SK-N-SH treated with all-trans-retinoic acid at 6 μM for 48 hours (cell line): ENCODE results near the gene GTF2E1.
A peak's percentile ranks its signal among the peaks of the same experiment; 100 is the strongest.

Experiments
- ATAC-seq: fragments of 200-7000 bp; cut with Tn5 transposase; 3 replicates; pipeline ENCODE4 v1.9.1; 2020; ENCODE audit warnings: mild to moderate bottlenecking, moderate library complexity
- ARNTL ChIP-seq: fragments of 450-650 bp; formaldehyde crosslinking; IDR thresholded peaks from 2 replicates; pipeline ENCODE4 v1.5.0; 2020; ENCODE audit warnings: low read depth, mild to moderate bottlenecking, moderate library complexity, borderline replicate concordance
- BACH2 ChIP-seq: fragments of 250-450 bp; sonication (Bioruptor Pico); IDR thresholded peaks from 2 replicates; pipeline ENCODE4 v1.9.0; 2021; ENCODE audit warnings: mild to moderate bottlenecking, borderline replicate concordance
- CSDC2 ChIP-seq: fragments of 250-450 bp; sonication (Bioruptor Pico); IDR thresholded peaks from 2 replicates; pipeline ENCODE4 v1.5.0; 2020; ENCODE audit warnings: mild to moderate bottlenecking, moderate library complexity
- ISL1 ChIP-seq: fragments of 250-450 bp; sonication (Bioruptor Pico); IDR thresholded peaks from 2 replicates; pipeline ENCODE4 v2.1.2; 2022; ENCODE audit warnings: mild to moderate bottlenecking, moderate library complexity
- OSR1 ChIP-seq: fragments of 250-450 bp; sonication (Bioruptor Pico); IDR thresholded peaks from 2 replicates; pipeline ENCODE4 v1.8.0; 2022; ENCODE audit warnings: moderate library complexity, mild to moderate bottlenecking, inconsistent platforms
- PPARA ChIP-seq: fragments of 250-450 bp; sonication (Bioruptor Pico); IDR thresholded peaks from 2 replicates; pipeline ENCODE4 v1.5.0; 2020; ENCODE audit warnings: mild to moderate bottlenecking, borderline replicate concordance
- SNAI2 ChIP-seq: fragments of 250-450 bp; sonication (Bioruptor Pico); IDR thresholded peaks from 2 replicates; pipeline ENCODE4 v1.5.0; 2020; ENCODE audit warnings: mild to moderate bottlenecking, moderate library complexity
- TCF4 ChIP-seq: fragments of 250-450 bp; sonication (Bioruptor Pico); IDR thresholded peaks from 2 replicates; pipeline ENCODE4 v1.8.0; 2021; ENCODE audit warnings: mild to moderate bottlenecking, moderate library complexity, borderline replicate concordance
- TOX ChIP-seq: fragments of 250-450 bp; sonication (Bioruptor Pico); IDR thresholded peaks from 2 replicates; pipeline ENCODE4 v1.8.0; 2021; ENCODE audit warnings: mild to moderate bottlenecking, moderate library complexity, borderline replicate concordance
- ZC3H10 ChIP-seq: fragments of 250-450 bp; sonication (Bioruptor Pico); IDR thresholded peaks from 2 replicates; pipeline ENCODE4 v1.5.1; 2021; ENCODE audit warnings: mild to moderate bottlenecking, moderate library complexity
- ZFP30 ChIP-seq: fragments of 450-650 bp; formaldehyde crosslinking; IDR thresholded peaks from 2 replicates; pipeline ENCODE4 v1.5.0; 2022; ENCODE audit warnings: mild to moderate bottlenecking, moderate library complexity
- ZNF565 ChIP-seq: fragments of 450-650 bp; formaldehyde crosslinking; conservative IDR thresholded peaks from 2 replicates; pipeline ENCODE4 v1.5.0; 2020; ENCODE audit warnings: low read depth, mild to moderate bottlenecking, moderate library complexity
- TF ChIP-seq, protein P1 (sequence below): fragments of 250-450 bp; sonication (Bioruptor Pico); IDR thresholded peaks from 2 replicates; pipeline ENCODE4 v1.5.1; 2021; ENCODE audit warnings: mild to moderate bottlenecking, moderate library complexity
- TF ChIP-seq, protein P2 (sequence below): fragments of 250-450 bp; sonication (Bioruptor Pico); IDR thresholded peaks from 2 replicates; pipeline ENCODE4 v1.8.0; 2021; ENCODE audit warnings: low read depth, mild to moderate bottlenecking, moderate library complexity, borderline replicate concordance
- TF ChIP-seq, protein P3 (sequence below): fragments of 250-450 bp; sonication (Bioruptor Pico); IDR thresholded peaks from 2 replicates; pipeline ENCODE4 v1.8.0; 2020; ENCODE audit warnings: mild to moderate bottlenecking, moderate library complexity, borderline replicate concordance
- TF ChIP-seq, protein P4 (sequence below): fragments of 250-450 bp; sonication (Bioruptor Pico); IDR thresholded peaks from 2 replicates; pipeline ENCODE4 v1.5.0; 2020; ENCODE audit warnings: mild to moderate bottlenecking, moderate library complexity

Gene GTF2E1

DNA sequence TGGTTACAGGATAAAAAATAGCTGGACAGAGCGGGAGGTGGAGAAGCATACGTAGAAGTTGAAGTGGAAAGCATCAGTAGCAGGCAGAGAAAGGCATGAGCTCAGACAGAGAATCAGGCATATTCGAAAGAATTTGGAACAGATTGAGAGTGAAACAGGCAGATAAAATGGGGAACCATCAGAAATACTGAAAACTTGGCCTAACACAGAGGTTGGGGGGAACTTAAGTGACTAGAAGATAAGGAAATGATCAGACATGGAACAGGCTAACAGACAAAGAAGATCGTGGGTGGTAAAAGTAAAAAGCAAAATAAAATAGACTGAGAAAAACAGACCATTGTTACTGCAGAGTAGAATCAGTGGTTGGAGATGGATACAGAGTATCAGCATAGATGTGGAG lies 32.9 kb downstream of the GTF2E1 start (continued):
- TF ChIP-seq, protein P1, sequence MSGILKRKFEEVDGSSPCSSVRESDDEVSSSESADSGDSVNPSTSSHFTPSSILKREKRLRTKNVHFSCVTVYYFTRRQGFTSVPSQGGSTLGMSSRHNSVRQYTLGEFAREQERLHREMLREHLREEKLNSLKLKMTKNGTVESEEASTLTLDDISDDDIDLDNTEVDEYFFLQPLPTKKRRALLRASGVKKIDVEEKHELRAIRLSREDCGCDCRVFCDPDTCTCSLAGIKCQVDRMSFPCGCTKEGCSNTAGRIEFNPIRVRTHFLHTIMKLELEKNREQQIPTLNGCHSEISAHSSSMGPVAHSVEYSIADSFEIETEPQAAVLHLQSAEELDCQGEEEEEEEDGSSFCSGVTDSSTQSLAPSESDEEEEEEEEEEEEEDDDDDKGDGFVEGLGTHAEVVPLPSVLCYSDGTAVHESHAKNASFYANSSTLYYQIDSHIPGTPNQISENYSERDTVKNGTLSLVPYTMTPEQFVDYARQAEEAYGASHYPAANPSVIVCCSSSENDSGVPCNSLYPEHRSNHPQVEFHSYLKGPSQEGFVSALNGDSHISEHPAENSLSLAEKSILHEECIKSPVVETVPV = no peak
- no peak for TF ChIP-seq ZNF565 (CRISPR knock-in tag)
- TF ChIP-seq, all 23 proteins: peak for 0

DNA sequence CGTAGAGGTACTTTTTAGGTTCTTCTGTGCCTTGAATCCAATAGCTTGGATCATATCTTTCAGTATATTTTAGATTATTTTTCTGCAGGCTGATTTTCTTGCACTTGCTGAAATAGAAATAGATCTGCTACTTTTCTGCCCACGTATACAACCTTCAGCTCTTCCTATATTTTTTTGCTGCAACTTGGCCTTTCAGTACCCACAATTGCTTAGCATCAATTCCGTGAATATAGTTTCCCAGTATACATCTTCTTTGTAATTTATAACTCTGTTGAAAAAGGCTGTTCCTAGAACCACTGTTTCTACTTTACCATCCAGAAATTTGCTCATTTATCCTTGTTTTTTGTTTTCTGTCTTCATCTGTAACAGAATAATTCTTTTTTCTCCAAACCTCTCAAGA lies 36.2 kb downstream of the GTF2E1 start:
- ATAC-seq = no peak

DNA sequence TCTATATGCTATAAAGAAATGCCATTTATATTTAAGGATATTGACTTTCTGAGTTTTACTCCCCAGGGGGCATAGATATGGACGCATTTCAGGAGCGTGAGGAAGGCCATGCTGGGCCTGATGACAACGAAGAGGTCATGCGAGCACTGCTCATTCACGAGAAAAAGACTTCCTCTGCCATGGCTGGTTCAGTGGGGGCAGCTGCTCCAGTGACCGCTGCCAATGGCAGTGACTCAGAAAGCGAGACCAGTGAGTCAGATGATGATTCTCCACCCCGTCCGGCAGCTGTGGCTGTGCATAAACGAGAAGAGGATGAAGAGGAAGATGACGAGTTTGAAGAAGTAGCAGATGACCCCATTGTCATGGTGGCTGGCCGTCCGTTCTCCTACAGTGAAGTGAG lies 38.4 kb downstream of the GTF2E1 start:
- TF ChIP-seq, protein P2, sequence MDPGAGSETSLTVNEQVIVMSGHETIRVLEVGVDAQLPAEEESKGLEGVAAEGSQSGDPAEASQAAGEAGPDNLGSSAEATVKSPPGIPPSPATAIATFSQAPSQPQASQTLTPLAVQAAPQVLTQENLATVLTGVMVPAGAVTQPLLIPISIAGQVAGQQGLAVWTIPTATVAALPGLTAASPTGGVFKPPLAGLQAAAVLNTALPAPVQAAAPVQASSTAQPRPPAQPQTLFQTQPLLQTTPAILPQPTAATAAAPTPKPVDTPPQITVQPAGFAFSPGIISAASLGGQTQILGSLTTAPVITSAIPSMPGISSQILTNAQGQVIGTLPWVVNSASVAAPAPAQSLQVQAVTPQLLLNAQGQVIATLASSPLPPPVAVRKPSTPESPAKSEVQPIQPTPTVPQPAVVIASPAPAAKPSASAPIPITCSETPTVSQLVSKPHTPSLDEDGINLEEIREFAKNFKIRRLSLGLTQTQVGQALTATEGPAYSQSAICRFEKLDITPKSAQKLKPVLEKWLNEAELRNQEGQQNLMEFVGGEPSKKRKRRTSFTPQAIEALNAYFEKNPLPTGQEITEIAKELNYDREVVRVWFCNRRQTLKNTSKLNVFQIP = no peak
- TF ChIP-seq ISL1 (CRISPR knock-in tag) = no peak
- TF ChIP-seq BACH2 = no peak
- TF ChIP-seq, all 23 proteins: peak for 0
- ATAC-seq = peak; percentile 91

More for the DNA sequence above, 36.2 kb downstream of the GTF2E1 start:
- TF ChIP-seq ZFP30 = no peak
- no peak for TF ChIP-seq SNAI2 (CRISPR knock-in tag)
- TF ChIP-seq, protein P2 = no peak
- no peak for TF ChIP-seq ZNF565 (CRISPR knock-in tag)
- TF ChIP-seq TOX (CRISPR knock-in tag) = no peak
- no peak for TF ChIP-seq ZC3H10 (CRISPR knock-in tag)
- TF ChIP-seq CSDC2 (CRISPR knock-in tag) = no peak
- TF ChIP-seq, protein P3, sequence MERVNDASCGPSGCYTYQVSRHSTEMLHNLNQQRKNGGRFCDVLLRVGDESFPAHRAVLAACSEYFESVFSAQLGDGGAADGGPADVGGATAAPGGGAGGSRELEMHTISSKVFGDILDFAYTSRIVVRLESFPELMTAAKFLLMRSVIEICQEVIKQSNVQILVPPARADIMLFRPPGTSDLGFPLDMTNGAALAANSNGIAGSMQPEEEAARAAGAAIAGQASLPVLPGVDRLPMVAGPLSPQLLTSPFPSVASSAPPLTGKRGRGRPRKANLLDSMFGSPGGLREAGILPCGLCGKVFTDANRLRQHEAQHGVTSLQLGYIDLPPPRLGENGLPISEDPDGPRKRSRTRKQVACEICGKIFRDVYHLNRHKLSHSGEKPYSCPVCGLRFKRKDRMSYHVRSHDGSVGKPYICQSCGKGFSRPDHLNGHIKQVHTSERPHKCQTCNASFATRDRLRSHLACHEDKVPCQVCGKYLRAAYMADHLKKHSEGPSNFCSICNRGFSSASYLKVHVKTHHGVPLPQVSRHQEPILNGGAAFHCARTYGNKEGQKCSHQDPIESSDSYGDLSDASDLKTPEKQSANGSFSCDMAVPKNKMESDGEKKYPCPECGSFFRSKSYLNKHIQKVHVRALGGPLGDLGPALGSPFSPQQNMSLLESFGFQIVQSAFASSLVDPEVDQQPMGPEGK (CRISPR knock-in tag) = no peak
- no peak for TF ChIP-seq ARNTL (CRISPR knock-in tag)
- TF ChIP-seq, protein P1 = no peak
- TF ChIP-seq PPARA (CRISPR knock-in tag) = no peak
- no peak for TF ChIP-seq ISL1 (CRISPR knock-in tag)
- TF ChIP-seq TCF4 (CRISPR knock-in tag) = no peak
- no peak for TF ChIP-seq OSR1 (CRISPR knock-in tag)
- TF ChIP-seq, protein P4, sequence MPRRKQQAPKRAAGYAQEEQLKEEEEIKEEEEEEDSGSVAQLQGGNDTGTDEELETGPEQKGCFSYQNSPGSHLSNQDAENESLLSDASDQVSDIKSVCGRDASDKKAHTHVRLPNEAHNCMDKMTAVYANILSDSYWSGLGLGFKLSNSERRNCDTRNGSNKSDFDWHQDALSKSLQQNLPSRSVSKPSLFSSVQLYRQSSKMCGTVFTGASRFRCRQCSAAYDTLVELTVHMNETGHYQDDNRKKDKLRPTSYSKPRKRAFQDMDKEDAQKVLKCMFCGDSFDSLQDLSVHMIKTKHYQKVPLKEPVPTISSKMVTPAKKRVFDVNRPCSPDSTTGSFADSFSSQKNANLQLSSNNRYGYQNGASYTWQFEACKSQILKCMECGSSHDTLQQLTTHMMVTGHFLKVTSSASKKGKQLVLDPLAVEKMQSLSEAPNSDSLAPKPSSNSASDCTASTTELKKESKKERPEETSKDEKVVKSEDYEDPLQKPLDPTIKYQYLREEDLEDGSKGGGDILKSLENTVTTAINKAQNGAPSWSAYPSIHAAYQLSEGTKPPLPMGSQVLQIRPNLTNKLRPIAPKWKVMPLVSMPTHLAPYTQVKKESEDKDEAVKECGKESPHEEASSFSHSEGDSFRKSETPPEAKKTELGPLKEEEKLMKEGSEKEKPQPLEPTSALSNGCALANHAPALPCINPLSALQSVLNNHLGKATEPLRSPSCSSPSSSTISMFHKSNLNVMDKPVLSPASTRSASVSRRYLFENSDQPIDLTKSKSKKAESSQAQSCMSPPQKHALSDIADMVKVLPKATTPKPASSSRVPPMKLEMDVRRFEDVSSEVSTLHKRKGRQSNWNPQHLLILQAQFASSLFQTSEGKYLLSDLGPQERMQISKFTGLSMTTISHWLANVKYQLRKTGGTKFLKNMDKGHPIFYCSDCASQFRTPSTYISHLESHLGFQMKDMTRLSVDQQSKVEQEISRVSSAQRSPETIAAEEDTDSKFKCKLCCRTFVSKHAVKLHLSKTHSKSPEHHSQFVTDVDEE (CRISPR knock-in tag) = no peak

DNA sequence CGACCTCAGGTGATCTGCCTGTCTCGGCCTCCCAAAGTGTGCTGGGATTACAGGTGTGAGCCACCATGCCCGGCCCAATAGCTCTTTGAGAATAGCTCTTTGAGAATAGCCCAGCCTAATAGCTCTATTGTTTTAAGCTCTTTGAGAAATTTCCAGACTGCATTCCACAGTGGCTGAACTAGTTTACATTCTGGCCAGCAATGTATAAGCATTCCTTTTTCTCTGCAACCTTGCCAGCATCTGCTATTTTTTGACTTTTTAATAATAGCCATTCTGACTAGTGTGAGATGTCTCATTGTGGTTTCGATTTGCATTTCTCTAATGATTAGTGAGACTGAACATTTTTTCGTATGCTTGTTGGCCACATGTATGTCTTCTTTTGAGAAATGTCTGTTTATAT lies 43.3 kb downstream of the GTF2E1 start:
- peak; percentile 79 for ATAC-seq
